Ramos (cell line): ENCODE measurements around the gene GJB5.

Experiments used
- in situ Hi-C: fragments of 300-500 bp; cut with MboI; formaldehyde crosslinking; loops from one replicate; pipeline ENCODE4 v1.14.3; 2022; ENCODE audit warnings: low sequenced_read_pairs; ENCODE audit not compliant: unreplicated experiment

The GJB5 gene

GRCh38 chr1:34743775-34744174 is 11.1 kb upstream of the GJB5 start:
- in situ Hi-C loops: loop anchor here (10.0 kb wide), 1 partner anchor 279 kb away; no protein-coding TSS in a partner anchor

- in situ Hi-C loops: loop anchor here (10.0 kb wide), 1 partner anchor 280 kb away; no protein-coding TSS in a partner anchor
Observed at GRCh38 chr1:34744851-34745250, 10.0 kb upstream of the GJB5 start.

- in situ Hi-C loops: loop anchor here (10.0 kb wide), 1 partner anchor 281 kb away; no protein-coding TSS in a partner anchor
Observed at GRCh38 chr1:34745666-34746065, 9.2 kb upstream of the GJB5 start.

GRCh38 chr1:34746101-34746500 is 8.7 kb upstream of the GJB5 start:
- in situ Hi-C loops: loop anchor here (10.0 kb wide), 1 partner anchor 281 kb away; no protein-coding TSS in a partner anchor

GRCh38 chr1:34746785-34747637 is 7.8 kb upstream of the GJB5 start:
- in situ Hi-C loops: loop anchor here (10.0 kb wide), 1 partner anchor 282 kb away; no protein-coding TSS in a partner anchor

- in situ Hi-C loops: loop anchor here (10.0 kb wide), 1 partner anchor 283 kb away; no protein-coding TSS in a partner anchor
Observed at GRCh38 chr1:34747638-34747941, 7.3 kb upstream of the GJB5 start.

- in situ Hi-C loops: loop anchor here (10.0 kb wide), 1 partner anchor 285 kb away; no protein-coding TSS in a partner anchor
Observed at GRCh38 chr1:34749992-34750391, 4.9 kb upstream of the GJB5 start.

- in situ Hi-C loops: no loop called here
Observed at GRCh38 chr1:34750610-34751009, 4.2 kb upstream of the GJB5 start.

- in situ Hi-C loops: no loop called here
Observed at GRCh38 chr1:34753163-34753562, 1.7 kb upstream of the GJB5 start.

- in situ Hi-C loops: no loop called here
Observed at GRCh38 chr1:34755961-34756360, 1.1 kb downstream of the GJB5 start.

GRCh38 chr1:34757386-34757785 is 2.5 kb downstream of the GJB5 start:
- in situ Hi-C loops: no loop called here

- in situ Hi-C loops: no loop called here
Observed at GRCh38 chr1:34758751-34759150, 3.9 kb downstream of the GJB5 start.

- in situ Hi-C loops: no loop called here
Observed at GRCh38 chr1:34759503-34760357, 4.9 kb downstream of the GJB5 start, which contains the start of gene GJB4. Gene GJB4, plus strand, starts transcription at chr1:34759740. Its CDS starts 1,515 bp downstream, at chr1:34761255.

- in situ Hi-C loops: no loop called here
Observed at GRCh38 chr1:34761176-34761761, 6.4 kb downstream of the GJB5 start.

GRCh38 chr1:34761776-34762307 is 7.0 kb downstream of the GJB5 start:
- in situ Hi-C loops: no loop called here

- in situ Hi-C loops: no loop called here
Observed at GRCh38 chr1:34762474-34763141, 7.8 kb downstream of the GJB5 start.

GRCh38 chr1:34763142-34763781 is 8.4 kb downstream of the GJB5 start:
- in situ Hi-C loops: no loop called here

GRCh38 chr1:34768856-34769255 is 14.0 kb downstream of the GJB5 start:
- in situ Hi-C loops: no loop called here

GRCh38 chr1:34770891-34771504 is 16.2 kb downstream of the GJB5 start:
- in situ Hi-C loops: no loop called here
